OCI-LY7 (cell line): ENCODE results near the gene ZNF678.
"Not testable (repeated sequence)": the region's sequence is repeated elsewhere in the genome, so short reads cannot be mapped to it uniquely, and the experiment has no call there.

Experiments used
- CTCF ChIP-seq: fragments of 200-600 bp; sonication (generic); conservative IDR thresholded peaks from 2 replicates; pipeline ENCODE4 v1.5.1; 2014; ENCODE audit warnings: mild to moderate bottlenecking, antibody characterized with exemption, low read length, moderate library complexity, mixed read lengths
- EZH2phosphoT487 ChIP-seq: fragments of 200-600 bp; sonication (generic); IDR thresholded peaks from 2 replicates; pipeline ENCODE4 v1.6.1; 2018; ENCODE audit warnings: low read depth, borderline replicate concordance, mild to moderate bottlenecking, mixed run types, antibody characterized with exemption, low read length, moderate library complexity, mixed read lengths

GRCh38 chr1:227606271-227606670 lies 42.9 kb downstream of the ZNF678 start:
- TF ChIP-seq CTCF, EZH2phosphoT487: not testable (repeated sequence)
